Progenitor cell of endocrine pancreas (in vitro differentiated cells): ENCODE results near the gene ZNF469. TPM values are rescaled to one million over a fixed set of nuclear protein-coding genes. Genes with fewer than 3 reads are reported as not detected.
A peak's percentile ranks its signal among the peaks of the same experiment; 100 is the strongest.

Experiments
- DNase-seq: peaks from one replicate; pipeline ENCODE4 v3.0.0; 2021; ENCODE audit warnings: low spot score; ENCODE audit not compliant: unreplicated experiment
- H3K27ac Mint-ChIP-seq: 2 replicates; pipeline ENCODE4 v1.8.0; 2021; ENCODE audit warnings: mild to moderate bottlenecking, moderate library complexity, mixed read lengths
- H3K27me3 Mint-ChIP-seq: 2 replicates; pipeline ENCODE4 v1.8.0; 2021; ENCODE audit warnings: mixed read lengths
- H3K36me3 Mint-ChIP-seq: 2 replicates; pipeline ENCODE4 v1.8.0; 2022; ENCODE audit warnings: mixed read lengths; ENCODE audit not compliant: insufficient read depth
- H3K4me1 Mint-ChIP-seq: 2 replicates; pipeline ENCODE4 v1.8.0; 2021; ENCODE audit warnings: low read depth, mixed read lengths
- H3K4me3 Mint-ChIP-seq: 2 replicates; pipeline ENCODE4 v1.8.0; 2021; ENCODE audit warnings: low read depth, mild to moderate bottlenecking, moderate library complexity, mixed read lengths
- H3K9me3 Mint-ChIP-seq: 2 replicates; pipeline ENCODE4 v1.8.0; 2021; ENCODE audit warnings: low read depth, mixed read lengths
- CTCF ChIP-seq: fragments of 200-600 bp; sonication (generic); IDR thresholded peaks from one replicate; pipeline ENCODE4 v1.5.0; 2021; ENCODE audit warnings: antibody characterized with exemption, mild to moderate bottlenecking; ENCODE audit not compliant: unreplicated experiment
- long read RNA-seq: library from polyadenylated mRNA; unstranded; transcript quantifications from one replicate; pipeline ENCODE4 v2.0.0, GENCODE V29; 2020
- total RNA-seq: library from RNA; stranded (reverse); gene quantifications from 2 replicates; pipeline ENCODE4 v1.2.1, GENCODE V29; 2021

ZNF469 gene, protein sequence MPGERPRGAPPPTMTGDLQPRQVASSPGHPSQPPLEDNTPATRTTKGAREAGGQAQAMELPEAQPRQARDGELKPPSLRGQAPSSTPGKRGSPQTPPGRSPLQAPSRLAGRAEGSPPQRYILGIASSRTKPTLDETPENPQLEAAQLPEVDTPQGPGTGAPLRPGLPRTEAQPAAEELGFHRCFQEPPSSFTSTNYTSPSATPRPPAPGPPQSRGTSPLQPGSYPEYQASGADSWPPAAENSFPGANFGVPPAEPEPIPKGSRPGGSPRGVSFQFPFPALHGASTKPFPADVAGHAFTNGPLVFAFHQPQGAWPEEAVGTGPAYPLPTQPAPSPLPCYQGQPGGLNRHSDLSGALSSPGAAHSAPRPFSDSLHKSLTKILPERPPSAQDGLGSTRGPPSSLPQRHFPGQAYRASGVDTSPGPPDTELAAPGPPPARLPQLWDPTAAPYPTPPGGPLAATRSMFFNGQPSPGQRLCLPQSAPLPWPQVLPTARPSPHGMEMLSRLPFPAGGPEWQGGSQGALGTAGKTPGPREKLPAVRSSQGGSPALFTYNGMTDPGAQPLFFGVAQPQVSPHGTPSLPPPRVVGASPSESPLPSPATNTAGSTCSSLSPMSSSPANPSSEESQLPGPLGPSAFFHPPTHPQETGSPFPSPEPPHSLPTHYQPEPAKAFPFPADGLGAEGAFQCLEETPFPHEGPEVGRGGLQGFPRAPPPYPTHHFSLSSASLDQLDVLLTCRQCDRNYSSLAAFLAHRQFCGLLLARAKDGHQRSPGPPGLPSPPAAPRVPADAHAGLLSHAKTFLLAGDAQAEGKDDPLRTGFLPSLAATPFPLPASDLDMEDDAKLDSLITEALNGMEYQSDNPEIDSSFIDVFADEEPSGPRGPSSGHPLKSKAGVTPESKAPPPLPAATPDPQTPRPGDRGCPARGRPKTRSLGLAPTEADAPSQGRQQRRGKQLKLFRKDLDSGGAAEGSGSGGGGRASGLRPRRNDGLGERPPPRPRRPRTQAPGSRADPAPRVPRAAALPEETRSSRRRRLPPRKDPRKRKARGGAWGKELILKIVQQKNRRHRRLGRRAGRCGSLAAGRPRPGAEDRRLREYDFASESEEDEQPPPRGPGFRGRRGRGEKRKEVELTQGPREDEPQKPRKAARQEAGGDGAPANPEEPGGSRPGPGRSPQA (N-terminal part only)
- total RNA-seq, result 0.05 and 0.07 TPM in 2 replicates
- long read RNA-seq, result 0 reads

- no peak for DNase-seq
- TF ChIP-seq CTCF, result no peak
Observed at GRCh38 chr16:88382491-88383400, at the start of gene ZNF469. ZNF469 (plus strand) TSS chr16:88382959; CDS start chr16:88427471, 44,512 bp downstream.

DNA sequence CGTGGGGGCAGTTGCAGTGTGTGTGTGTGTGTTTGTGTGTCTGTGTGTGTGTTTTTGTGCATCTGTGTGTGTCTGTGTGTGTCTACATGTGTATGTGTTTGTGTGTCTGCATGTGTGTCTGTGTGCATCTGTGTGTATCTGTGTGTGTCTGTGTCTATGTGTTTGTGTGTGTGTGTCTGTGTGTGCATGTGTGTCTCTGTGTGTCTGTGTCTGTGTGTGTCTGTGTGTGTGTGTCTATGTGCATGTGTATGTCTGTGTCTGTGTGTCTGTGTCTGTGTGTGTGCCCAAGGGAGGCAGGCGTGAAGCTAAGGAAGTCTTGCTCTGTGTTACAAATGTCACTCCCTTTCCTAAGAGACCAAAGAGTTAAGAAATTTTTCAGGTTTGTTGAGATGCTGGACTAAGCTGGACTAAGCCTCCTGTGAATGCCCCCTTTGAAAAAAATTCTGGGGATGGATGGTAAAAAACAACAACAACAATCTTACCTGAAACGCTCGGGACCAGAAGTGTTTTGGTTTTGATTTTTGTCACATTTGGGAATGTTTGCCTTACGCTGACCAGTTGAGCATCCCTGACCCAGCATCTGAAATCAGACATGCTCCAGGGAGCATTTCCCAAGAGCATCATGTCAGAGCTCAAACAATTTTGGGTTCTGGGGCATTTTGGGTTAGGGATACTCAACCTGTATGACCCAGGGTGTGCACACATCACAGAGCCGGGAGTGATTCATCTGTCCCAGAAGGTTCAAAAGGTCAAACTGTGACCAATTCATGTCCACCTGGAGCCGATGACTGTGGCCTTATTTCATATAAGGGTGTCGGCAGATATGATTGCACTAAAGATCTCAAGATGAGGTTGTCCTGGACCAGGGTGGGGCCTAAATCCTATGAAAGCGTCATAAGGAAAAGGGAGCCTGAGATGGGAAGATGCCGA, 48.6 kb upstream of the ZNF469 start:
- Mint-ChIP-seq H3K36me3 (no peaks in the 10 kb centered on the region), H3K27me3 (peaks cover 25% of the 10 kb centered on the region), H3K9me3 (no peaks in the 10 kb centered on the region), H3K27ac (no peak overlapping the region), H3K4me1 (no peaks in the 10 kb centered on the region), H3K4me3 (no peak overlapping the region)
- no peak for TF ChIP-seq CTCF
- DNase-seq, result no peak

More at GRCh38 chr16:88382491-88383400, at the start of gene ZNF469:
- no peaks in the 10 kb centered on the region for H3K9me3 Mint-ChIP-seq
- H3K27ac Mint-ChIP-seq, result peak within 1 kb of the TSS; percentile 61
- peaks cover 32% of the 10 kb centered on the region for H3K27me3 Mint-ChIP-seq
- H3K4me1 Mint-ChIP-seq, result peaks cover 3% of the 10 kb centered on the region
- H3K36me3 Mint-ChIP-seq, result no peaks in the 10 kb centered on the region
- peak within 1 kb of the TSS; percentile 37 for H3K4me3 Mint-ChIP-seq

DNA sequence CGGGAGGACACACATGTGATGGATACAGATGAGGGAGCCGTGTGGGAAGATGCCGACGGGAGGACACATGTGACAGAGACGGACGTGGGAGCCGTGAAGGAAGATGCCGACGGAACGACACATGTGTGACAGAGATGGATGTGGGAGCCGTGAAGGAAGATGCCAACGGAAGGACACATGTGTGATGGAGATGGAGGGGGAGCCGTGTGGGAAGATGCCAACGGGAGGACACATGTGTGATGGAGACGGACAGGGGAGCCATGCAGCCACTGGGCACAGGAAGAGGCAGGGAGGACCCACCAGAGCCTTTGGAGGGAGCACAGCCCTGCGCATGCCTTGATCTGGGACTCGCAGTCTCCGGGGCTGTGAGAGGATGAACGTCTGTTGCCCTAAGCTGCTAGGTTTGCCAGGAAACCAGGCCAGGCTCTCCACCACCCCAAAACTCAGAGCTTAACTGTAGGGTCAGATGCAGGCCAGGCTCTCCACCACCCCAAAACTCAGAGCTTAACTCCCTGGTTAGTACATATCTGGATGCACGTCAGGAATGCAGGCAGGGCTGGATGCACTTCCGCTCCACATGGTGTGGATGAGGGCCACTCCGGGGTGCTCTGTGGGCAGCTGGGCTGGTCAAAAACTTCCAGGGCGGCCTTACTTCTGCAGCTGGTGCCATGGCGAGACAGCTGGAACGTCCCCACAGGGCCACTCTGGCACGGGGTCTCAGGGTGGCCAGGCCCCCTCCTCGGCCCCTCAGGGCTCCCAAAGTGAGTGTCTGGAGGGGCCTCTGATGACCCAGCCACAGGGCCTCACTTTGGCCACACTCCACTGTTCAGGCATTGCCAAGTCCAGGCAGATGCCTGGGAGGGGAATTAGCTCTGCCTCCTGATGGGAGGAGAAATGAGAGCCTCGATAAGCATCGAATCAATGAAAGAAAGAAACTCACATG, 47.7 kb upstream of the ZNF469 start:
- Mint-ChIP-seq H3K27me3 (peaks cover 25% of the 10 kb centered on the region), H3K4me1 (no peaks in the 10 kb centered on the region), H3K9me3 (no peaks in the 10 kb centered on the region), H3K27ac (no peak overlapping the region), H3K4me3 (no peak overlapping the region), H3K36me3 (no peaks in the 10 kb centered on the region)
- TF ChIP-seq CTCF, result no peak
- no peak for DNase-seq

DNA sequence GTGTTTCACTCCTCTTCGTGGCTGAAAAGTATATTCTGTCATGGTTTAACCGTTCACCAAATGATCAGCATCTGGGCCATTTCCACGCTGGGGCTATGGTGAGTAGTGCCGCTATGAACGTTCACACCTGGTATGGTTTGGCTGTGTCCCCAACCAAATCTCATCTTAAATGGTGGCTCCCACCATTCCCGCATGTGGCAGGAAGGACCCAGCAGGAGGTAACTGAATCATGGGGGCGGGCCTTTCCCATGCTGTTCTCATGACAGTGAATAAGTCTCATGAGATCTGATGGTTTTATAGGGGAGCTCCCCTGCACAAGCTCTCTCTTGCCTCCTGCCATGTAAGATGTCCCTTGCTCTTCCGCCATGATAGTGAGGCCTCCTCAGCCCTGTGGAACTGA, 45.7 kb upstream of the ZNF469 start:
- no peaks in the 10 kb centered on the region for H3K36me3 Mint-ChIP-seq
- no peak for TF ChIP-seq CTCF
- peaks cover 29% of the 10 kb centered on the region for H3K27me3 Mint-ChIP-seq
- no peak overlapping the region for H3K27ac Mint-ChIP-seq
- H3K4me1 Mint-ChIP-seq, result no peaks in the 10 kb centered on the region
- DNase-seq, result no peak
- no peaks in the 10 kb centered on the region for H3K9me3 Mint-ChIP-seq
- no peak overlapping the region for H3K4me3 Mint-ChIP-seq
